DND-41 (cell line): ENCODE measurements around the gene ARL4D.
"Not testable (repeated sequence)": the region's sequence is repeated elsewhere in the genome, so short reads cannot be mapped to it uniquely, and the experiment has no call there.

Experiments
- ATAC-seq: fragments of 200-7000 bp; cut with Tn5 transposase; 3 replicates; pipeline ENCODE4 v1.9.1; 2021; ENCODE audit warnings: low read depth; ENCODE audit not compliant: insufficient read depth
- DNase-seq: peaks from one replicate; pipeline ENCODE4 v3.0.0-alpha.2; 2020
- H2AFZ ChIP-seq: 2 replicates; pipeline ENCODE4 v1.6.0; 2012; ENCODE audit warnings: low read depth, low read length
- H3K27ac ChIP-seq: 2 replicates; pipeline ENCODE4 v1.5.1; 2012; ENCODE audit warnings: low read length, inconsistent platforms
- H3K27me3 ChIP-seq: fragments of 200-600 bp; sonication (generic); 2 replicates; pipeline ENCODE4 v1.6.0; 2012; ENCODE audit warnings: low read length, mild to moderate bottlenecking, inconsistent platforms; ENCODE audit not compliant: insufficient read depth, poor library complexity
- H3K36me3 ChIP-seq: 2 replicates; pipeline ENCODE4 v1.5.1; 2012; ENCODE audit warnings: low read length, inconsistent platforms; ENCODE audit not compliant: insufficient read depth
- H3K4me1 ChIP-seq: 2 replicates; pipeline ENCODE4 v1.5.1; 2012; ENCODE audit warnings: mild to moderate bottlenecking, low read length; ENCODE audit not compliant: insufficient read depth
- H3K4me2 ChIP-seq: 2 replicates; pipeline ENCODE4 v1.6.0; 2012; ENCODE audit warnings: mild to moderate bottlenecking, moderate library complexity, low read length, inconsistent platforms; ENCODE audit not compliant: insufficient read depth
- H3K4me3 ChIP-seq, 2 experiments: fragments of 200-600 bp in 1 of 2; shearing (Covaris generic) in 1 of 2; 2 replicates each; pipeline ENCODE4 v1.5.1; 2012 to 2016; ENCODE audit warnings: inconsistent platforms in 2 of 2, low read length in 2 of 2, mild to moderate bottlenecking in 2 of 2, low read depth in 1 of 2, moderate library complexity in 1 of 2
- H3K79me2 ChIP-seq: 2 replicates; pipeline ENCODE4 v1.6.0; 2012; ENCODE audit warnings: low read length, inconsistent platforms; ENCODE audit not compliant: insufficient read depth
- H3K9ac ChIP-seq: 2 replicates; pipeline ENCODE4 v1.6.0; 2012; ENCODE audit warnings: low read depth, mild to moderate bottlenecking, inconsistent platforms, low read length, moderate library complexity
- H3K9me3 ChIP-seq: 2 replicates; pipeline ENCODE4 v1.5.1; 2012; ENCODE audit warnings: low read length, moderate library complexity, mild to moderate bottlenecking, inconsistent platforms; ENCODE audit not compliant: insufficient read depth, severe bottlenecking
- H4K20me1 ChIP-seq: 2 replicates; pipeline ENCODE4 v1.6.0; 2012; ENCODE audit warnings: low read length; ENCODE audit not compliant: insufficient read depth
- CTCF ChIP-seq: IDR thresholded peaks from 2 replicates; pipeline ENCODE4 v1.5.1; 2012; ENCODE audit warnings: borderline replicate concordance, low read length, moderate library complexity, mild to moderate bottlenecking; ENCODE audit not compliant: poor library complexity, severe bottlenecking; ENCODE audit errors: extremely low read depth
- EZH2 ChIP-seq: IDR thresholded peaks from 3 replicates; pipeline ENCODE4 v1.6.1; 2012; ENCODE audit warnings: borderline replicate concordance, low read depth, mild to moderate bottlenecking, moderate library complexity, low read length, inconsistent platforms; ENCODE audit not compliant: severe bottlenecking

ARL4D gene

DNA sequence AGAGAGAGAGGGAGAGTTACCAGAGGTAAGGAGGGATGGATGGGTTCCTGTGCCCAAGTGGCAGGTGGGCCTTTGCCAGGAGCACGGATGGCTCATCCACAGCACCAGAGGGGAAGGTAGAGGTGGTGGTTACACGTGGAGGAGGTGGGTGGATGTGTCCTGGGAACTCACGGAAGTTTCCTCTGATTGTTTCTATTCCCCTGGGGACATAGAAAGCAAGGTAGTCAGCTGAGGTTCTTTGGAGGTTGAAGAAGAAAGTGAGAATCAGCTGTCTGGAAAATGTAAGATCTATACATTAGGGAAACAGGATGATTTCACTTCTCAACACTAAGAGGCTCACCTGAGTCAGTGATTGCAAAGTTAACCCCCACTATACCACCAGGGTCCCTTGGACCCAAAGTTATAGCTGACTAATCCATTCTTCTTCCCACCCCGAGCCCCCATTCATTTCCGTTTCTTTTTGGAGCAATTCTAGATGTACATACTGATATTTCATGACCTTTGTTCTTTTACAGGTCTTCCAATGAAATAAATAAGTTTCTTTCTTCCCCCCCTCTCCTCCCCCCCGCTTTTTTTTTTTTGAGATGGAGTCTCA is 27.5 kb upstream of the ARL4D start:
- H3K36me3 ChIP-seq, result no peaks in the 10 kb centered on the region
- TF ChIP-seq EZH2 (no peak), CTCF (no peak)
- no peak overlapping the region for H2AFZ ChIP-seq
- H3K4me3 ChIP-seq, result no peak overlapping the region
- H3K27me3 ChIP-seq, result no peaks in the 10 kb centered on the region
- no peak overlapping the region for H3K9ac ChIP-seq
- peaks cover 39% of the 10 kb centered on the region for H3K4me1 ChIP-seq
- 0 out of 2 replicates have a peak, but pooled peaks cover 5% of the 10 kb centered on the region for H3K79me2 ChIP-seq
- H3K27ac ChIP-seq, result no peak overlapping the region
- no peak overlapping the region for H3K4me2 ChIP-seq
- DNase-seq, result no peak
- no peaks in the 10 kb centered on the region for H3K9me3 ChIP-seq
- ATAC-seq, result no peak
- no peaks in the 10 kb centered on the region for H4K20me1 ChIP-seq

DNA sequence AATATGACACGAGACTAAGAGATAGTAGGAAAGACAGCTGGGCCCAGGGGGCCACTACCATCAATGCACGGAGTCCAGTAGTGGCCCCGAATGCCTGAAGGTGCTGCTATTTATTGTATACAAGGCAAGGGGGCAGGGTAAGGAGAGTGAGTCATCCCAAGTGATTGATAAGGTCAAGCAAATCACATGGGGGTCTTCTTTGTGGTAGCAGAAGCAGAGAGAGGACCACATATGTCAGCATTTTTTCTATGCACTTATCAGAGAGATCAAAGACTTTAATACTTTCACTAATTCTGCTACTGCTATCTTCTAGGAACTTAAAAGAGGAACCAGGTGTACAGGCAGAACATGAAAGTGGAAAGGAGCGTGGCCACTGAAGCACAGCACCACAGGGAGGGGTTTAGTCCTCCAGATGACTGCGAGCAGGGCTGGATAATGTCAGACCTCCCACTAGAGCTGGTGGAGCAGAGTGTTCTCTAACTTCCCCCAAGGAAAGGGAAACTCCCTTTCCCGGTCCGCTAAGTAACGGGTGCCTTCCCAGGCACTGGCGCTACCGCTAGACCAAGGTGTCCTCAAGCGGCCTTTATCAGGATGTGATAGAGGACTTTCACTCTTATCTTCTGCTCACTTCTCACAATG is 26.4 kb upstream of the ARL4D start:
- no peak overlapping the region for H2AFZ ChIP-seq
- peaks cover 30% of the 10 kb centered on the region for H3K4me1 ChIP-seq
- no peaks in the 10 kb centered on the region for H4K20me1 ChIP-seq
- H3K4me3 ChIP-seq, result no peak overlapping the region
- no peak for ATAC-seq
- peak; percentile 52 for DNase-seq
- H3K79me2 ChIP-seq, result 0 out of 2 replicates have a peak, but pooled peaks cover 5% of the 10 kb centered on the region
- no peak overlapping the region for H3K27ac ChIP-seq
- TF ChIP-seq CTCF (no peak), EZH2 (no peak)
- H3K36me3 ChIP-seq, result no peaks in the 10 kb centered on the region
- no peaks in the 10 kb centered on the region for H3K27me3 ChIP-seq
- H3K4me2 ChIP-seq, result no peak overlapping the region
- no peaks in the 10 kb centered on the region for H3K9me3 ChIP-seq
- no peak overlapping the region for H3K9ac ChIP-seq

DNA sequence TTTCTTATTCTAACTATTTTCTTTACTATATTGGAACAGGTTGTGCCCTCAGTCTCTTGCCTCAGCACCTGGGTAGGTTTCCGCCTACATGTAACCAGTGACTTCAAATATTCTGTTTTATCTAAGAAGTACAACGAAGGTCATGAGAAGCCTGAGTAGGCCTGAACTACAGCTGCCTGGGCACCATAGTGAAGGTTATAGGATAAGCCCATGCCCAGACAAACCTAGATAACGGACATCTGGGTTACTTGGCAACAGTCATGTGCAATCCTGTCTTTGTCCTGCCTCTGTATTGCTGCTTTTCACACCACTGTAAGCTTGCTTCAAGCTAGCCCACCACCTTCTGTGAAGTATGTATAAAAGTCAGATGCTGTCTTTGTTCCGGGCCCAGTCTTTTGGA is 25.4 kb upstream of the ARL4D start:
- H3K9me3 ChIP-seq, result no peaks in the 10 kb centered on the region

DNA sequence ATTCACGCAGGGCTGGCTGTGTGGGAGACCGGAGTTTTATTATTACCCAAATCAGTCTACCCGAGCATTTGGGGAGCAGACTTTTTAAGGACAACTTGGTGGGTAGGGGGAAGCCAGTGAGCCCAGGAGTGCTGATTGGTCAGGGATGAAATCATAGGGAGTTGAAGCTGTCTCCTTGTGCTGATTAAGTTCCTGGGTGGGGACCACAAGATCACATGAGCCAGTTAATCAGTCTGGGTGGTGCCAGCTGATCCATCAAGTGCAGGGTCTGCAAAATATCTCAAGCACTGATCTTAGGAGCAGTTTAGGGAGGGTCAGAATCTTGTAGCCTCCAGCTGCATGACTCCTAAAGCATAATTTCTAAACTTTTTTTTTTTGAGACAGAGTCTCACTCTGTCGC is 22.9 kb upstream of the ARL4D start:
- not testable (repeated sequence) for H2AFZ ChIP-seq, H3K9ac ChIP-seq, ATAC-seq, H3K4me1 ChIP-seq, H3K4me2 ChIP-seq, H3K27ac ChIP-seq, H4K20me1 ChIP-seq, H3K36me3 ChIP-seq, H3K4me3 ChIP-seq, DNase-seq, H3K79me2 ChIP-seq, H3K27me3 ChIP-seq
- peaks cover 11% of the 10 kb centered on the region for H3K9me3 ChIP-seq

More for the DNA sequence above, 25.4 kb upstream of the ARL4D start:
- Histone ChIP-seq H3K79me2 (0 out of 2 replicates have a peak, but pooled peaks cover 5% of the 10 kb centered on the region), H2AFZ (no peak overlapping the region), H3K9ac (no peak overlapping the region), H4K20me1 (no peaks in the 10 kb centered on the region), H3K27ac (no peak overlapping the region), H3K4me3 (no peak overlapping the region), H3K36me3 (no peaks in the 10 kb centered on the region), H3K27me3 (no peaks in the 10 kb centered on the region), H3K4me1 (peaks cover 22% of the 10 kb centered on the region), H3K4me2 (no peak overlapping the region)
- ATAC-seq (no peak), DNase-seq (no peak)
- no peak for TF ChIP-seq EZH2
- no peak for TF ChIP-seq CTCF
